HepG2 (cell line): ENCODE results near the gene RGS6.

Experiments
- CTCF ChIP-seq: sonication (generic); formaldehyde crosslinking; IDR thresholded peaks from 2 replicates; pipeline ENCODE4 v1.5.0; 2020; ENCODE audit warnings: mild to moderate bottlenecking, missing genetic modification reagents, moderate library complexity
- POLR2A ChIP-seq, 2 experiments: IDR thresholded peaks; 2 replicates each; pipeline ENCODE4 v1.6.1; 2011; ENCODE audit warnings: low read depth in 2 of 2, low read length in 2 of 2, mild to moderate bottlenecking in 1 of 2, moderate library complexity in 1 of 2; ENCODE audit not compliant: insufficient read depth in 1 of 2
- UBTF ChIP-seq: sonication (generic); formaldehyde crosslinking; IDR thresholded peaks from 2 replicates; pipeline ENCODE4 v1.4.0; 2020; ENCODE audit warnings: mild to moderate bottlenecking, missing genetic modification reagents
- ZBTB25 ChIP-seq: IDR thresholded peaks from 2 replicates; pipeline ENCODE4 v1.6.1; 2018; ENCODE audit warnings: missing genetic modification reagents
- ZKSCAN8 ChIP-seq: IDR thresholded peaks from 2 replicates; pipeline ENCODE4 v1.6.1; 2016; ENCODE audit warnings: borderline replicate concordance, missing genetic modification reagents, missing compliant biosample characterization
- ZNF362 ChIP-seq: sonication (generic); formaldehyde crosslinking; IDR thresholded peaks from 2 replicates; pipeline ENCODE4 v1.4.0; 2020; ENCODE audit warnings: missing genetic modification reagents, mild to moderate bottlenecking, borderline replicate concordance
- ZNF570 ChIP-seq: sonication (generic); formaldehyde crosslinking; IDR thresholded peaks from 2 replicates; pipeline ENCODE4 v1.4.0; 2020; ENCODE audit warnings: mild to moderate bottlenecking, missing genetic modification reagents, borderline replicate concordance
- ZNF660 ChIP-seq: sonication (generic); formaldehyde crosslinking; IDR thresholded peaks from 2 replicates; pipeline ENCODE4 v1.5.1; 2020; ENCODE audit warnings: mild to moderate bottlenecking, low read depth, missing genetic modification reagents, borderline replicate concordance

GRCh38 chr14:72099566-72099965, 167.3 kb downstream of the RGS6 start:
- TF ChIP-seq ZNF570 (no peak), ZKSCAN8 (CRISPR knock-in tag) (no peak), ZNF362 (CRISPR knock-in tag) (no peak), CTCF (no peak), ZNF660 (no peak), UBTF (CRISPR knock-in tag) (no peak), ZBTB25 (CRISPR knock-in tag) (no peak), POLR2A (IDR thresholded peaks at IDR 0.05; ENCODE audit: insufficient read depth in 1 of 2, low read depth in 2 of 2, low read length in 2 of 2) (no peak)
